GM12892 (cell line): Measurements from ENCODE around the gene PYCARD.

Experiments
- DNase-seq: peaks from one replicate; pipeline ENCODE4 v3.0.0; 2011; ENCODE audit not compliant: insufficient read length
- FAIRE-seq: peaks from 2 replicates; lab custom pipeline; 2011; peaks lifted over from hg19 to GRCh38; lab: Jason Lieb, UNC
- POLR2A ChIP-seq: IDR thresholded peaks from 2 replicates; pipeline ENCODE4 v1.6.1; 2011; ENCODE audit warnings: low read depth, low read length, control low read depth
- POLR2AphosphoS5 ChIP-seq: IDR thresholded peaks from 2 replicates; pipeline ENCODE4 v1.6.1; 2011; ENCODE audit warnings: low read depth, low read length, control low read depth
- TAF1 ChIP-seq: IDR thresholded peaks from 2 replicates; pipeline ENCODE4 v1.6.1; 2011; ENCODE audit warnings: low read depth, mild to moderate bottlenecking, control low read depth, low read length, borderline replicate concordance

Gene PYCARD

GRCh38 chr16:31194898-31195297 is 7.7 kb downstream of the PYCARD start:
- DNase-seq, result no peak

GRCh38 chr16:31193874-31194273 is 8.7 kb downstream of the PYCARD start:
- DNase-seq (no peak), FAIRE-seq (no peak)
- TF ChIP-seq POLR2A (no peak), POLR2AphosphoS5 (no peak; the same call in 1 of the 2 replicates), TAF1 (no peak)

More at GRCh38 chr16:31194898-31195297, 7.7 kb downstream of the PYCARD start:
- no peak for FAIRE-seq
- TF ChIP-seq TAF1 (no peak), POLR2A (peak; percentile 71), POLR2AphosphoS5 (peak; percentile 95)

GRCh38 chr16:31192856-31193642 is 9.5 kb downstream of the PYCARD start:
- FAIRE-seq (no peak), DNase-seq (no peak)

GRCh38 chr16:31191697-31192428 is 10.7 kb downstream of the PYCARD start:
- TF ChIP-seq POLR2AphosphoS5 (peak; percentile 95), POLR2A (peak; percentile 77), TAF1 (no peak)
- DNase-seq (no peak), FAIRE-seq (no peak)

More at GRCh38 chr16:31192856-31193642, 9.5 kb downstream of the PYCARD start:
- TF ChIP-seq POLR2A (peak; percentile 65; the same call in 1 of the 2 replicates), TAF1 (no peak), POLR2AphosphoS5 (peak; percentile 57; the same call in 1 of the 2 replicates)

DNA sequence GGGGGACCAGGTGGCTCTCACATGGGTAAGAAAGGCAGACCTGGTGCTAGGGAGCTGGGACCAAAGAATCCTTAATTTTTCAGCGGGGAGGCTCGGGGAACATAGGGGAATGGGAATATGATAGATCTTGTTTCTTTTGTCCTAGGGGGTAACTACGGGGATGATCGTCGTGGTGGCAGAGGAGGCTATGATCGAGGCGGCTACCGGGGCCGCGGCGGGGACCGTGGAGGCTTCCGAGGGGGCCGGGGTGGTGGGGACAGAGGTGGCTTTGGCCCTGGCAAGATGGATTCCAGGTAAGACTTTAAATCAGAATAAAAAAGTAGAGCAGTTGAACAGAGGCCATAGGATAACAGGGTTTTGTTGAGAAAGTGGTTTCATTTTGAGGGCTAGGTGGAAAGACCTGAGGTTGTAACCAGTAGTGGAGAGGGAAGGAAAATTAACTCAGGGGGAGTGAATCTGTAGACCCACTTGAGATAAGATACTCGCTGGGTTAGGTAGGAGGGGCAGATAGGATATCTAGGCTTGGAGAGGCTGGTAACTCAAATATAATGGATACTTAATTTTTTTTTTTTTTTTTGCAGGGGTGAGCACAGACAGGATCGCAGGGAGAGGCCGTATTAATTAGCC is 11.6 kb downstream of the PYCARD start:
- FAIRE-seq, result no peak
- TF ChIP-seq POLR2AphosphoS5 (peak; percentile 68), POLR2A (peak; percentile 47), TAF1 (no peak)
- DNase-seq, result no peak

- no peak for TF ChIP-seq TAF1
- TF ChIP-seq POLR2AphosphoS5, result peak; percentile 87
- peak; percentile 80 for TF ChIP-seq POLR2A
- DNase-seq (no peak), FAIRE-seq (no peak)
Observed at GRCh38 chr16:31190061-31190460, 12.5 kb downstream of the PYCARD start.

DNA sequence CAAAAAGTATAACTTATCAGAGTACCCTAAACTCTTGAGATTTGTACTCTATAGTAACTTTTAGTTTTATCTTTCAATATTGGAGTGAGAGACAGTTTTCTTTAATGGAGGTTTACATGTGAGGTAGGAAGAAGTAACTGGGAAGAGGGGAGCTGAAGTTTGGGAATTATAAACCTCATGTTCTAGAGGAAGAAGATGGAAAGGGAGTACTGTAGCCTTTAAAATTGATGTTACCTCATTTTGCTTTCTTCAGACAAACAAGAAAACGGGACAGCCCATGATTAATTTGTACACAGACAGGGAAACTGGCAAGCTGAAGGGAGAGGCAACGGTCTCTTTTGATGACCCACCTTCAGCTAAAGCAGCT is 13.2 kb downstream of the PYCARD start:
- DNase-seq (no peak), FAIRE-seq (no peak)
- no peak for TF ChIP-seq POLR2AphosphoS5
- TF ChIP-seq POLR2A, result no peak
- no peak for TF ChIP-seq TAF1

GRCh38 chr16:31188450-31189411 is 13.8 kb downstream of the PYCARD start:
- TF ChIP-seq POLR2AphosphoS5 (peak; percentile 59; the same call in 1 of the 2 replicates), POLR2A (no peak; the same call in 1 of the 2 replicates)
- no peak for DNase-seq
- FAIRE-seq, result no peak

DNA sequence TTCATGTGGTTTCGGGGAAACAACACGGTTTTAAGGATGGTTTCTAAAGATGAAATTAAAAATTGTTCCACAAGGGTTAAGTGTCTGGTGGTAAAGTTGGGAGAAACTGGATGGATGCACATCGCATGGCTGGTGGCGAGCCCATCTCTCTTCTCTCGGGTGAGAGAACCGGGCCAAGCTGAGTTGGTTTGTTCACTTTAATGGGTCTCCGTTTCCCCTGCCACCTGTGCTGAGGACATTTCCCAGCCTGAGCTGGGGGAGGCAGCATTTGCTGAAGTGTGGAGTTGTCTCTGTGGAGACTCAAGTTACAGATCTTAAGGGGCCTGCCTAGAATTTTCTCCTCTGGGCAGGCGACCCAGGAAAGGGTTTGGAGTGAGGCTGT is 14.8 kb downstream of the PYCARD start:
- TF ChIP-seq POLR2A, result peak; percentile 60
- TF ChIP-seq POLR2AphosphoS5, result no peak
- TF ChIP-seq TAF1, result no peak
- DNase-seq (no peak), FAIRE-seq (no peak)
